ENCODE results near the gene MSANTD1. TPM values are rescaled to one million over a fixed set of nuclear protein-coding genes. Genes with fewer than 3 reads are reported as not detected.

The MSANTD1 gene
- total RNA-seq, 1 donor from 2014 or later, result 1.2 TPM

GRCh38 chr4:3263876-3264193 lies 14.9 kb downstream of the MSANTD1 start:
- Mint-ChIP-seq H3K27me3 (ENCODE audit: low read depth) (no peaks in the 10 kb centered on the region), H3K9me3 (no peaks in the 10 kb centered on the region), H3K36me3 (ENCODE audit: low read depth) (no peaks in the 10 kb centered on the region), H3K4me1 (no peaks in the 10 kb centered on the region), H3K27ac (ENCODE audit: unreplicated experiment) (no peak overlapping the region), H3K4me3 (no peak overlapping the region)
- no peak for DNase-seq (ENCODE audit: low read depth, low spot score)
- TF ChIP-seq CTCF (conservative IDR thresholded peaks at IDR 0.05), result no peak

- H3K9me3 Mint-ChIP-seq, result no peaks in the 10 kb centered on the region
- H3K27ac Mint-ChIP-seq (ENCODE audit: unreplicated experiment), result no peak overlapping the region
- H3K4me1 Mint-ChIP-seq, result no peaks in the 10 kb centered on the region
- no peaks in the 10 kb centered on the region for H3K27me3 Mint-ChIP-seq (ENCODE audit: low read depth)
- no peaks in the 10 kb centered on the region for H3K36me3 Mint-ChIP-seq (ENCODE audit: low read depth)
- no peak overlapping the region for H3K4me3 Mint-ChIP-seq
- TF ChIP-seq CTCF (conservative IDR thresholded peaks at IDR 0.05), result no peak
- no peak for DNase-seq (ENCODE audit: low read depth, low spot score)
Observed at GRCh38 chr4:3266076-3266475, 17.1 kb downstream of the MSANTD1 start.

GRCh38 chr4:3267576-3268394 lies 18.8 kb downstream of the MSANTD1 start:
- no peak for TF ChIP-seq CTCF (conservative IDR thresholded peaks at IDR 0.05)
- Mint-ChIP-seq H3K36me3 (ENCODE audit: low read depth) (no peaks in the 10 kb centered on the region), H3K4me3 (no peak overlapping the region), H3K27ac (ENCODE audit: unreplicated experiment) (no peak overlapping the region), H3K9me3 (no peaks in the 10 kb centered on the region), H3K27me3 (ENCODE audit: low read depth) (no peaks in the 10 kb centered on the region), H3K4me1 (no peaks in the 10 kb centered on the region)
- no peak for DNase-seq (ENCODE audit: low read depth, low spot score)

GRCh38 chr4:3268395-3269104 lies 19.6 kb downstream of the MSANTD1 start:
- Mint-ChIP-seq H3K4me3 (no peak overlapping the region), H3K4me1 (no peaks in the 10 kb centered on the region), H3K27me3 (ENCODE audit: low read depth) (no peaks in the 10 kb centered on the region), H3K36me3 (ENCODE audit: low read depth) (no peaks in the 10 kb centered on the region), H3K27ac (ENCODE audit: unreplicated experiment) (no peak overlapping the region), H3K9me3 (no peaks in the 10 kb centered on the region)
- DNase-seq (ENCODE audit: low read depth, low spot score), result no peak
- TF ChIP-seq CTCF (conservative IDR thresholded peaks at IDR 0.05), result no peak

DNA sequence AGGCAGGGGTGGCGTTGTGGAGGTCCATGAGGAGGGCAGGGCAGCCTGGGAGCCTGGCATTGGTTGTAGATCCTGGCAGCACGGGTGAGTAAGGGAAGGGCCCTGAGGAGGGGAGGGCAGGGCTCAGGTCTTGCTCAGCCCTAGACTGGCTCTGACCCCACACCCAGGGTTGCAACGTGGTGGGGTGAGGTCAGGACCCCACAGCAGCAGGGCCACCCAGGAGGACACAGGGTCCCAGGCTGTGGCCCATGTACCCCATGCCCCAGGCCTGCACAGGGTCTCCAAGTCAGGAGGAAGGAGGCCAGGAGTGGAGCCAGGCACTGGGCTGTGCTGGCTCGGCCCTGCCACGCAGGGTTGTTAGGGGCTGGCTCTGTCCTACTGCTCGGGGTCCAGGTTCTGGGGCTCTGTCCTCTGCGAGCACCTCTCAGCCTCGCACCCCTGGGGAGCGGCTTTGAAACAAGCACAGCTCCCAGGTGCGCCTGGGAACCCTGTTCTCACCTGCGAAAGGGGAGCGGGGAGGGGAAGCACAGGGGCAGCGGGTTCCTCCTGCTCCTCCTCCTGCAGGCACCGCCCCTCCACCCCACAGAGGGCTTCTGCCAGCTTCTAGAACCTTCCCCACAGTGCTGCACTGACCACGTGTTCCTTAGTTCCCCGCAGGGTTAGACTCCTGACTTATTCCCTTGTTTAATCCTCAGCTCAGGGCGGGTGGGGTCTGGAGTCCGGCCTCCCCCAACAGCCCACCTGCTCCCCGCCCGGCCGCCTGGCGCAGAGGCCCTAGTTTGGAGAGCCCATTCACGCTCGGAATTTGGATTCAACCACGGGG lies 20.4 kb downstream of the MSANTD1 start:
- TF ChIP-seq CTCF (conservative IDR thresholded peaks at IDR 0.05), result no peak
- no peaks in the 10 kb centered on the region for H3K4me1 Mint-ChIP-seq

More for the DNA sequence above, 20.4 kb downstream of the MSANTD1 start:
- no peak overlapping the region for H3K27ac Mint-ChIP-seq (ENCODE audit: unreplicated experiment)
- H3K9me3 Mint-ChIP-seq, result no peaks in the 10 kb centered on the region
- no peaks in the 10 kb centered on the region for H3K36me3 Mint-ChIP-seq (ENCODE audit: low read depth)
- no peaks in the 10 kb centered on the region for H3K27me3 Mint-ChIP-seq (ENCODE audit: low read depth)
- no peak for DNase-seq (ENCODE audit: low read depth, low spot score)
- H3K4me3 Mint-ChIP-seq, result no peak overlapping the region

Measured in neural crest cell (in vitro differentiated cells).